GM20000 (cell line): ENCODE data around the gene IL17B.

Experiments used
- DNase-seq: peaks from one replicate; pipeline ENCODE4 v3.0.0; 2012; ENCODE audit warnings: low spot score
- CTCF ChIP-seq: IDR thresholded peaks from 2 replicates; pipeline ENCODE4 v1.5.1; 2012; ENCODE audit warnings: mild to moderate bottlenecking, control low read depth; ENCODE audit errors: extremely low read depth, missing control alignments

The IL17B gene

DNA sequence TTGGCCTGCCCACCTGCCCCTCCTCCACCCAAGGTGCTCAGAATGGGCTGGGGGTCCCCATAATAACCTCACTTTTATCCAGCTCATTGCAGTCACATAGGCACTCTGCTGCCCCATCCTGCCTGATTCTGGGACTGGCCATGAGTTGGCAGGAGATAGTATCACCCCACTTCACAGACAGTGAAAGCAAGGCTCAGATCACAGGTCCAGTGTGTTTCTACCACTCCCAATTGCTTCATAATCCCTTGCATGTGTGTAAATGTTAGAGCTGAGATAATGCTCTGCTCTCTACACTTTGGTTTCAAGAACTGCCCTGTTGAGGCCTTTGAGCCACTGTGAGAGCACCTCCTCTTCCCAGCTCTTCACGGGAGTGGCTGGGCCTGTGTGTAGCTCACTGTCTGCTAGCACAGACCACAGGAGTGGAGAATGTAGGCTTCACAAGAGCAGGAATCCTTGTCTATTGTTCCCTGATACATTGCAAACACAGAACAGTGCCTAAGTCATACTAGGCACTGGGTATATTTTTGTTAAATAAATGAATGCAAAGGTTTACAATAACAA, 12.8 kb downstream of the IL17B start:
- no peak for DNase-seq
- TF ChIP-seq CTCF, result no peak

GRCh38 chr5:149365418-149365817, 13.7 kb downstream of the IL17B start:
- TF ChIP-seq CTCF, result no peak
- DNase-seq, result no peak

- no peak for DNase-seq
- TF ChIP-seq CTCF, result no peak
Measured at GRCh38 chr5:149364719-149365118, 14.4 kb downstream of the IL17B start.

- no peak for DNase-seq
- no peak for TF ChIP-seq CTCF
Measured at GRCh38 chr5:149363936-149364335, 15.2 kb downstream of the IL17B start.

- DNase-seq, result no peak
- TF ChIP-seq CTCF, result no peak
Measured at GRCh38 chr5:149363358-149363757, 15.7 kb downstream of the IL17B start.

DNA sequence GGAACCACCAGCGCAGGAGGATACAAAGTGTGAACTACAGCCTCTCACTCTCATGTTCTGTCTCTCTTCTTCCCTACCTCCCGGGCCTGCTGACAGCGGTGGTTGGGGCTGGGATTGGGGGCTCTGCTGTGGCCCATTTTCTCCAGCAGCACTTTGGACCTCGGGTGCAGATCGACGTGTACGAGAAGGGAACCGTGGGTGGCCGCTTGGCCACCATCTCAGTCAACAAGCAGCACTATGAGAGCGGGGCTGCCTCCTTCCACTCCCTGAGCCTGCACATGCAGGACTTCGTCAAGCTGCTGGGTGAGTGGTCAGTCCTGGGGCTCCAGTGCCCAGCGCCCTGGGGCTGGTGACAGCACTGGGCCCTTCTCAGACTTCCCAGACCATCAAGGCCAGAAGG, 16.6 kb downstream of the IL17B start:
- no peak for TF ChIP-seq CTCF
- DNase-seq, result no peak

DNA sequence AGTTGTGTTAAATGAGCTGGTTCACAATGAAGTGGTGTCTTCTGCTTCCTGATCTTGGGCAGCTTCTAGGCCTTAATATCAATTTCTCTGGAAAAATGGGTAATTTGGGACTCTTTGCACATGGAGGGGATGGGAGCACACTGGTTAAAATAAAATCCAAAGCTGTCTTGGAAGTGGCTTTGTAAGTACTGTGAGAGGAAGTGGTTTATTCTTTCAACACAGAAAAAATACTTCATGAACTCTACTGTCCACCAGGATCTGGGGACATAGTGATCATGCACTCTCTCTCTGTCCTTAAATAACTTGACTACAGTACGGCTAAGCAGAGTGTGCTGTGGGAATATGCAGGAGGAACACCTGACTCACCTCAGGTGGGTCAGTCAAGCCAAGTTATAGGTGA, 18.8 kb downstream of the IL17B start:
- DNase-seq, result no peak

More for the DNA sequence above, 18.8 kb downstream of the IL17B start:
- no peak for TF ChIP-seq CTCF
